Measurements from ENCODE around the gene PSMC3IP. TPM values are rescaled to one million over a fixed set of nuclear protein-coding genes. Genes with fewer than 3 reads are reported as not detected.

PSMC3IP gene
- total and polyA plus RNA-seq, 4 donors: 0.58 to 3.0 (median 1.1) TPM

GRCh38 chr17:42565523-42566214 is 11.9 kb downstream of the PSMC3IP start:
- Histone ChIP-seq H3K27ac (ENCODE audit: low read depth in 1 of 2, low read length in 2 of 2) (peak overlapping the region in 1 of 2 donors; percentile 75), H3K9me3 (ENCODE audit: control insufficient read depth in 4 of 4, low read length in 3 of 4) (no peaks in the 10 kb centered on the region), H3K36me3 (ENCODE audit: control insufficient read depth in 4 of 4, insufficient read depth in 3 of 4, low read depth in 1 of 4, low read length in 3 of 4) (peaks cover 7 to 28% (median 20%) of the 10 kb centered on the region in 4 donors), H3K4me1 (ENCODE audit: control insufficient read depth in 4 of 4, insufficient read depth in 4 of 4, low read length in 3 of 4) (peaks cover 15 to 75% (median 59%) of the 10 kb centered on the region in 4 donors), H3K4me3 (ENCODE audit: low read depth in 1 of 3, low read length in 3 of 3) (no peak overlapping the region), H3K9ac (ENCODE audit: low read depth in 1 of 2, low read length in 2 of 2) (peak overlapping the region in 1 of 2 donors; percentile 3), H3K27me3 (ENCODE audit: control insufficient read depth in 4 of 4, insufficient read depth in 4 of 4, low read length in 3 of 4) (no peaks in the 10 kb centered on the region)
- WGBS: 94% methylated on average over 16 of the region's 16 CpGs
- TF ChIP-seq SP1 (IDR thresholded peaks at IDR 0.05) (no peak), FOXA2 (IDR thresholded peaks at IDR 0.05) (no peak), ZBTB33 (IDR thresholded peaks at IDR 0.05) (no peak), NR2F2 (IDR thresholded peaks at IDR 0.05) (no peak), HNF4G (IDR thresholded peaks at IDR 0.05) (no peak), FOXA1 (IDR thresholded peaks at IDR 0.05) (no peak), JUND (IDR thresholded peaks at IDR 0.05) (no peak), TAF1 (conservative IDR thresholded peaks at IDR 0.05) (no peak), HNF4A (conservative IDR thresholded peaks at IDR 0.05) (no peak), GABPA (IDR thresholded peaks at IDR 0.05 in 1 of 2, conservative IDR thresholded peaks at IDR 0.05 in 1 of 2) (no peak)
- TF ChIP-seq, protein P1, sequence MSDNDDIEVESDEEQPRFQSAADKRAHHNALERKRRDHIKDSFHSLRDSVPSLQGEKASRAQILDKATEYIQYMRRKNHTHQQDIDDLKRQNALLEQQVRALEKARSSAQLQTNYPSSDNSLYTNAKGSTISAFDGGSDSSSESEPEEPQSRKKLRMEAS (IDR thresholded peaks at IDR 0.05): no peak
- TF ChIP-seq, protein P2, sequence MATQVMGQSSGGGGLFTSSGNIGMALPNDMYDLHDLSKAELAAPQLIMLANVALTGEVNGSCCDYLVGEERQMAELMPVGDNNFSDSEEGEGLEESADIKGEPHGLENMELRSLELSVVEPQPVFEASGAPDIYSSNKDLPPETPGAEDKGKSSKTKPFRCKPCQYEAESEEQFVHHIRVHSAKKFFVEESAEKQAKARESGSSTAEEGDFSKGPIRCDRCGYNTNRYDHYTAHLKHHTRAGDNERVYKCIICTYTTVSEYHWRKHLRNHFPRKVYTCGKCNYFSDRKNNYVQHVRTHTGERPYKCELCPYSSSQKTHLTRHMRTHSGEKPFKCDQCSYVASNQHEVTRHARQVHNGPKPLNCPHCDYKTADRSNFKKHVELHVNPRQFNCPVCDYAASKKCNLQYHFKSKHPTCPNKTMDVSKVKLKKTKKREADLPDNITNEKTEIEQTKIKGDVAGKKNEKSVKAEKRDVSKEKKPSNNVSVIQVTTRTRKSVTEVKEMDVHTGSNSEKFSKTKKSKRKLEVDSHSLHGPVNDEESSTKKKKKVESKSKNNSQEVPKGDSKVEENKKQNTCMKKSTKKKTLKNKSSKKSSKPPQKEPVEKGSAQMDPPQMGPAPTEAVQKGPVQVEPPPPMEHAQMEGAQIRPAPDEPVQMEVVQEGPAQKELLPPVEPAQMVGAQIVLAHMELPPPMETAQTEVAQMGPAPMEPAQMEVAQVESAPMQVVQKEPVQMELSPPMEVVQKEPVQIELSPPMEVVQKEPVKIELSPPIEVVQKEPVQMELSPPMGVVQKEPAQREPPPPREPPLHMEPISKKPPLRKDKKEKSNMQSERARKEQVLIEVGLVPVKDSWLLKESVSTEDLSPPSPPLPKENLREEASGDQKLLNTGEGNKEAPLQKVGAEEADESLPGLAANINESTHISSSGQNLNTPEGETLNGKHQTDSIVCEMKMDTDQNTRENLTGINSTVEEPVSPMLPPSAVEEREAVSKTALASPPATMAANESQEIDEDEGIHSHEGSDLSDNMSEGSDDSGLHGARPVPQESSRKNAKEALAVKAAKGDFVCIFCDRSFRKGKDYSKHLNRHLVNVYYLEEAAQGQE (IDR thresholded peaks at IDR 0.05): no peak
- DNase-seq (ENCODE audit: low spot score): no peak

DNA sequence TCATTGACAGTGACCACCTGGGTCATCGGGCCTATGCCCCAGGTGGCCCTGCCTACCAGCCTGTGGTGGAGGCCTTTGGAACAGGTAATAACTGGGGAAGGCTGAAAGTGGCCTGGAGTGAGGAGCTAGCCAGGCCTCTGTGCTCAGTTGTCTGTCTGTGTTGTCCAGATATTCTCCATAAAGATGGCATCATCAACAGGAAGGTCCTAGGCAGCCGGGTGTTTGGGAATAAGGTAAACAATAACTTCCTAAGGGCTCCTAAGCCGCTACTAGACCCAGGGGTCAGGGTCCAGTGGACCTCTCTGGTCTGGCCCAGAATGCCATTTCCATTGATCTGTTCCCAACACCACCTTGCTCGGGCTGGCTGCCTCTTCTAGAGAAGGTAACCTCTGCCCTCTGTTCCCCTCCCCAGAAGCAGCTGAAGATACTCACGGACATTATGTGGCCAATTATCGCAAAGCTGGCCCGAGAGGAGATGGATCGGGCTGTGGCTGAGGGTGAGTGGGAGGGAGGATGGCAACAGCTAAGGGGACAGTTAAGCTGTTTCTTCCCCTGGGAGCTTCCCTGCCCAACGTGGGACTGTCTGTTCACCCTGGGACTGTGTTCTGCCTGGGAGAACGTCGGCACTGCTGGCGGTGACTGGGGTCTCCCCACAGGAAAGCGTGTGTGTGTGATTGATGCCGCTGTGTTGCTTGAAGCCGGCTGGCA is 12.6 kb downstream of the PSMC3IP start:
- WGBS: 63% methylated on average over 15 of the region's 15 CpGs
- H3K4me1 ChIP-seq (ENCODE audit: control insufficient read depth in 4 of 4, insufficient read depth in 4 of 4, low read length in 3 of 4): peaks cover 15 to 74% (median 56%) of the 10 kb centered on the region in 4 donors
- peak; percentile 38 to 73 for TF ChIP-seq RXRA (IDR thresholded peaks at IDR 0.05)
- peak; percentile 81 to 98 for TF ChIP-seq HNF4A (conservative IDR thresholded peaks at IDR 0.05)
- TF ChIP-seq ZBTB33 (IDR thresholded peaks at IDR 0.05): peak; percentile 31
- TF ChIP-seq, protein P2 (IDR thresholded peaks at IDR 0.05): no peak
- TF ChIP-seq NR2F2 (IDR thresholded peaks at IDR 0.05): peak; percentile 50
- no peak for TF ChIP-seq EGR1 (IDR thresholded peaks at IDR 0.05; ENCODE audit: low read depth in 2 of 2)
- TF ChIP-seq TAF1 (conservative IDR thresholded peaks at IDR 0.05): no peak
- TF ChIP-seq JUND (IDR thresholded peaks at IDR 0.05): no peak
- no peak for TF ChIP-seq FOXA1 (IDR thresholded peaks at IDR 0.05)
- TF ChIP-seq SP1 (IDR thresholded peaks at IDR 0.05): peak; percentile 91
- peak in 1 of 2 donors; percentile 31 for TF ChIP-seq RAD21 (IDR thresholded peaks at IDR 0.05)
- TF ChIP-seq CTCF (IDR thresholded peaks at IDR 0.05; ENCODE audit: low read depth, low read length, missing input control): no peak

More for the DNA sequence above, 12.6 kb downstream of the PSMC3IP start:
- no peaks in the 10 kb centered on the region for H3K27me3 ChIP-seq (ENCODE audit: control insufficient read depth in 4 of 4, insufficient read depth in 4 of 4, low read length in 3 of 4)
- H3K36me3 ChIP-seq (ENCODE audit: control insufficient read depth in 4 of 4, insufficient read depth in 3 of 4, low read depth in 1 of 4, low read length in 3 of 4): peaks cover 4 to 24% (median 17%) of the 10 kb centered on the region in 4 donors
- H3K9ac ChIP-seq (ENCODE audit: low read depth in 1 of 2, low read length in 2 of 2): no peak overlapping the region
- H3K9me3 ChIP-seq (ENCODE audit: control insufficient read depth in 4 of 4, low read length in 3 of 4): no peaks in the 10 kb centered on the region
- no peak for DNase-seq (ENCODE audit: low spot score)
- peak overlapping the region; percentile 48 to 49 for H3K27ac ChIP-seq (ENCODE audit: low read depth in 1 of 2, low read length in 2 of 2)
- no peak overlapping the region for H3K4me3 ChIP-seq (ENCODE audit: low read depth in 1 of 3, low read length in 3 of 3)
